Sciatic nerve (tissue), 2 donors: ENCODE data around the gene CCL26. TPM values are rescaled to one million over a fixed set of nuclear protein-coding genes. Genes with fewer than 3 reads are reported as not detected.
"Not testable (repeated sequence)": the region's sequence is repeated elsewhere in the genome, so short reads cannot be mapped to it uniquely, and the experiment has no call there.

Experiments
- ATAC-seq: fragments of 200-7000 bp; cut with Tn5 transposase; one replicate; pipeline ENCODE4 v1.9.1; 2020; ENCODE audit warnings: mild to moderate bottlenecking, moderate library complexity
- DNase-seq: peaks from one replicate; pipeline ENCODE4 v3.0.0-alpha.2; 2020; ENCODE audit warnings: low spot score
- intact Hi-C: fragments of 100-400 bp; cut with DNase I; formaldehyde crosslinking; loops from one replicate; pipeline ENCODE4 v1.14.2; 2022
- total RNA-seq: library from RNA; stranded (reverse); fragmentation: NEBNext Ultra II Directional; extraction: Animal tissue kit (Norgen Biotek cat#: 25700); gene quantifications from one replicate; pipeline ENCODE4 v1.2.1, GENCODE V29; 2021
- donor health status: DM: no; HTN: no; CAD: no.
- donor health status: DM: no; HTN: no; CAD: no.

CCL26 gene
- total RNA-seq, 1 donor from 2014 or later, result 4.3 TPM

DNA sequence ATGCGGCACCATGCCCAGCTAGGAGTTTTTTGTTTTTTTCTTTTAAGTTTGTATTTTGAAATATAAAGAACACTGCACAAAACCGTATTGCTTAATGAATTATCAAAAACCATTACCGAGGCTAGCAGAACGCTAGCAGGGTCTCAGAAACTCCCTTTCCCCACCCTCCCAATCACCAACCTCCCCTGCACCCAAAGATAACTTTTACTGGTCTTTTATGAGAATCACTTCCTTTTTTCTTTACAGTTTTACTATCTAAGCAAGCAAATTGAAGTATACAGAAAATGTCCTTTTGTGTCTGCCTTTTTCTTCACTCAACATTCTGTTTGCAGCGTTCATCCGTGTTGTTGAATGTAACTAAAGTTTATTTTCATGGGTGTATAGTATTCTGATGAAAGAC lies 46.7 kb downstream of the CCL26 start:
- intact Hi-C loops, result no loop called here
- ATAC-seq, result no peak
- no peak for DNase-seq

GRCh38 chr7:75723444-75723843 lies 48.6 kb downstream of the CCL26 start:
- intact Hi-C loops, result no loop called here

DNA sequence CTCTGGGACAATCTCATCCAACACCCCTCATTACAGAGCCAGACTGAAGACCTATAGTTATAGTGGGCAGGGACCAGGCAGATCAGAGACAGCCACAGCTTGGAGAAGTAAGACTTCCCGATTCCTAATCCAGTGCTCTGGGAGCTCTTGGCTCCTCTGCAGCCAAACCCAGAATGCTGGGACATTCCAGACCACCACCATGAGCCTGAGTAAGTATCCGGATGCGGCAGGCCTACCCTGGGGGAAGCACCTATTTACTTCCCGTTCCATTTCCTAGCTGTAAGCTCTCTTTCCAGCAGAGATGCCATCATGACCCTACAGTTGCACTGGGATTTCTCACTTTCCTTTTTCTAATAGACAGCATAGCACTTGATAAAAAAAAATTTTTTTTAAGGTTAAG lies 49.6 kb downstream of the CCL26 start:
- intact Hi-C loops, result no loop called here
- ATAC-seq, result no peak
- no peak for DNase-seq

More at GRCh38 chr7:75723444-75723843, 48.6 kb downstream of the CCL26 start:
- no peak for DNase-seq
- ATAC-seq, result no peak

DNA sequence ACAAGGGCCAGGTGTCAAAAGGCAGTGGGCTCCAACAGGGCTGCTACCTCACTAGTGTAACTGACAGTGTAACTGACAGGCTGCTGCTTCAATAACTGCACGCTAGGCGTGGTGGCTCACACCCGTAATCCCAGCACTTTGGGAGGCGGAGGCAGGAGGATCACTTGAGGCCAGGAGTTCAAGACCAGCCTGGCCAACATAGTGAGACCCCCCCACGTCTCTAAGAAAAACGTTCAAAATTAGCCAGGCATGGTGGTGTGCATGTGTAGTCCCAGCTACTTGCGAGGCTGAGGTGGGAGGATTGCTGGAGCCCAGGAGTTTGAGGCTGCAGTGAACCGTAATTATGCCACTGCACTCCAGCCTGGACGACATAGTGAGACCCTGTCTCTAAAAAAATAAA lies 50.1 kb downstream of the CCL26 start:
- ATAC-seq, DNase-seq, intact Hi-C loops: not testable (repeated sequence)

DNA sequence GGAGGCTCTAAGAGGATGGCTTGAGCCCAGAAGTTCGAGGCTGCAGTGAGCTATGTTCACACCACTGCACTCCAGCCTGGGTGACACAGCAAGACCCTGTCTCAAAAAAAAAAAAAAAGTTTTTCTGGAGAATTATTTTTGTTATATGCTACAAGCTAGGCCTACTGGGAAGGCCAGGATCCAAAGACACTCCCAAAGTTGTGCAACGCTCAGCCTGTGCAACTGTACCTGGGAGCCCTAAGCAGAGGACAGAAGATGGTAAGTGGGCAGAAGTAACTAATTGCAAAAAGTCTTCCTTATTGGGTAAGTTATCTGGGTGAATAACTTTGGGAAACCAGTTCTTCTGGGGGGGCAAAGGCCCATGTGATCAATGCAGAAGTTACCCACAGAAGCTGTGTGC lies 50.6 kb downstream of the CCL26 start:
- intact Hi-C loops, result no loop called here
- ATAC-seq (no peak), DNase-seq (no peak)

DNA sequence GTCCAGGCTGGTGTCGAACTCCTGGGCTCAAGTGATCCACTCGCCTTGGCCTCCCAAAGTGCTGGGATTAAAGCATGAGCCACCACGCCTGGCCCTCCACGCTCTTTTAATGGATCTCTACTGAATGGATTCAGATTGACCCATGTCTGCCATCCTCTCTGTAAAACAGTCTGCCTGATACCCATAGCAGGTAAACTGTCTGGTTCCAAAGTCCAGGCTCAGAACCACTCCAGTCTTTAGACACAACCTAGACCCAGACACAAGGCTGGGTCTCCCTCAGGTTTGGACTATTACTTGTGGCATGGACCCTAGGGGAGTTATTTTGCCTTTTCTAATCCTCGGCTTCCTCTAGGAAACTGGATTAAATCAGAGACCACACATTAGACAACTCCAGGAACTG lies 52.4 kb downstream of the CCL26 start:
- intact Hi-C loops, result no loop called here
- DNase-seq (no peak), ATAC-seq (no peak)

Other genes with a start within 250 kb of the CCL26 start
- 65.3 TPM for gene HIP1, start 33.3 kb downstream of the CCL26 start, total RNA-seq
- gene CCL24, start 41.6 kb upstream of the CCL26 start, total RNA-seq, result 0.67 TPM
- 72.8 TPM for gene RHBDD2, start 106.8 kb upstream of the CCL26 start, total RNA-seq
- 89.2 TPM for gene POR, start 142.9 kb upstream of the CCL26 start, total RNA-seq
- gene TMEM120A, start 222.4 kb upstream of the CCL26 start, total RNA-seq, result 51.6 TPM